H4 (cell line): ENCODE results near the gene HDGFL3. TPM values are rescaled to one million over a fixed set of nuclear protein-coding genes. Genes with fewer than 3 reads are reported as not detected.
"Not testable (repeated sequence)": the region's sequence is repeated elsewhere in the genome, so short reads cannot be mapped to it uniquely, and the experiment has no call there.

Source experiments
- DNase-seq: peaks from one replicate; pipeline ENCODE4 v3.0.0-alpha.2; 2015; ENCODE audit warnings: low spot score
- total RNA-seq: library from RNA; depleted of rRNA; stranded (reverse); fragments of >200 nt; shearing (Covaris generic); gene quantifications from 2 replicates; pipeline ENCODE4 v1.2.3, GENCODE V29; 2014; rRNA removed

The HDGFL3 gene
- total RNA-seq, 1 experiment from 2014 or later: 40.6 TPM

GRCh38 chr15:83102346-83102745, 105.3 kb downstream of the HDGFL3 start:
- no peak for DNase-seq

DNA sequence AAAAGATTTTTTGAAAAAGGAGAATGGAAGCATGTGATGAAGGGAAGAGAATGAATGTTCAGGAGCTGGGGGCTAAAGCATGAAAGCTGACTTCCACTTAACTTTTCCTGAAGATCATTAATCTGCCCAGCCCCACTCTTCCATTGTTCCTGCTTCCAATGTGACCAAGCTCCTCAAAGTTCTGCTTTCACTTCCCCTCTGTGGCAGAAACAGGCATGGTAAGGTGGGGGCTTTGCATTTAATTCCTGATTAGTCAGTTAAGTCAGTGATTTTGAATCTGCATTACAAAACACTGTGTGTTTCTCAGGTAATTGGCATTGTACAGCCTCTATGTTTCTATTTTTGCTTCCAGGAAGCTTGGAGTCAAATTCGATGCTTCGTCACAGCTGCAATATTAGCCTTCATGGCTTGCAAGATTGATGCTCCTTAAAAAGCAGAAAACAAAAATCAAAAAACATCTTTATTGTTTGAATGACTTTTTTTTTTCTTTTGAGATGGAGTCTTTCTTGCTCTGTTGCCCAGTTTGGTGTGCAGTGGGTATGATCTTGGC, 107.5 kb downstream of the HDGFL3 start:
- no peak for DNase-seq

DNA sequence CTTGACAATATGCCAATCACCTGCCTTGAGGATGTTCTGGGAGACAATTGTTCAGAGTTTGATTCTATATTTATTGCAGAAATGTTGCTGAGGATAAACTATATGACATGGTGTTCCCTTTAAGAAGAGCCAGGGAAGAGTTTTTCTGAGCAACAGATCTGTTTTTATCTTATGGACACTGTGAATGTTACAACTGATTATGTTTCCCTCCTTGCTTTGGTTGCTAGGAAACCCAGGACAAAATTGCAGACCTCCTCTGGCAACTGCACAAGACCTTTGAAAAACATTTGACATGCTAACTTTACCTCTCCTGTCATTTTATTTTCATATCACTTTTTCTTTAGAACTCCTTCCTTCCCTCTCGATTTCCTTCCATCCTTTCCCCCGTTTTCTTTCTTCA, 108.3 kb downstream of the HDGFL3 start:
- no peak for DNase-seq

DNA sequence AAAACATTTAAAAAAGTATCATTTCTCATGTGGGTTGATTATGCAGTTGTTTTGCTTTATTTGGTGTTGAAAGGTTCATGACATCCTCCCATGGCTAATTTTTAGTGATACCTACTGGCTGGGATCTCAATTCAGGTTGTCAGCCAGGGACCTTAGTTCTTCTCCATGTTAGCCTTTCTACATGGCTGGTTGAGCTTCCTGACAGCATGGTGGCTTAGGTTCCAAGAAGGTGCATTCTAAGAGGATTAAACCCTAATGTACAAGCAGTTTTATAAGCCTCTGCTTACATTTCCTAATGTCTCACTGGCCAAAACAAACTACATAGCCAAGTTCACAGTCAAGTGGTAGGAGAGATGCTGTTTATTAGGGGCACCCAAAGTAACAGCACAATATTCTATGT, 109.5 kb downstream of the HDGFL3 start:
- DNase-seq: no peak

- DNase-seq: no peak
Measured at GRCh38 chr15:83094583-83094982, 113.0 kb downstream of the HDGFL3 start.

DNA sequence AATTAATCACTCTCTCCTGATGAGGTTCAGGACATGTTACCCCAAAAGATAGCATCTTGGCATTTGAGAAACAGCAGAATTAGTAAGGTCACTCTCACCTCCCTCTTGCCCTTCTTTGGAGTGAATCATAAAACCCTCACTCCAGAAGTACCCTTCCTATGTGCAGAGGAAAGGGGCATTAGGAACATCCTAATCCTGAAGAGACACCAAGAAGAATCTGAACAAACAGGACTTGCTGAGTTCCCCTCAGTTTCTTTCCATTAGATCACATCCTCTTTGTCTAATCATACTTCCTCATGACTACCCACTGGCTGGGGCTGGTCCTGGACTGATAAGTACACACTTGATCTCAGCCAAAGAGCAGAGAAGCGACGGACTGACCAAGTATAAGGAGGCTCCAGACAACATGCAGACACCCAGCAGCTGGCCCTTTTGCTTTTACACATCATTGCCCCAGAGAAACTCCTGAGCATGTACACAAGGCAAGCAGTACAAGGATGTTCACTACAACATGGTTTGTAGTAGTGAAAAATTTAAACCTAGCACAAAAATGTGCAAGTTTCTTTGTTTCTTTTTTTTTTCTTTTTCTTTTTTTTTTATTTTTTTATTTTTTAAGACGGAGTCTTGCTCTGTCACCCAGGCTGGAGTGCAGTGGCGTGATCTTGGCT, 115.2 kb downstream of the HDGFL3 start:
- no peak for DNase-seq

- not testable (repeated sequence) for DNase-seq
Measured at GRCh38 chr15:83091965-83092308, 115.7 kb downstream of the HDGFL3 start.

DNA sequence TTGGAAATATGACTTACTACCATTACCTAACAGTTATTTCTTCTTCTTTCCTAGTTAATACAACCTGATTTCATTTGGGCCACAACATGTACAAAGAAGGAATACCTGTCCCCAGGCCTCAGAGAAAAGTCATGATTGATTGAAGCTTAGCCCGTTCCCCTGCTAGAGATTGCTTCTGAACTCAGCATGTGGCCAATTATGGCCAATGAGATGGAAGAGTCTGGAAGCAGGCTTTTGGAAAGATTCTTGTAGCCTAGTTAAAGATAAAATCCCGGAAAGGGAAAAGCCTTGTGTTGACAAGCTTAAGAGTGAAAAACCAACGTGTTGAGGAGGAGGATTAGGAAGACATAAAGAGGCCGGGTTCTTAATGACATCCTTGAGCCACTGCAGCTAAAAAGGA, 117.2 kb downstream of the HDGFL3 start:
- no peak for DNase-seq

GRCh38 chr15:83088876-83089275, 118.7 kb downstream of the HDGFL3 start:
- DNase-seq: no peak

- DNase-seq: no peak
Measured at GRCh38 chr15:83087576-83087975, 120.0 kb downstream of the HDGFL3 start.

DNA sequence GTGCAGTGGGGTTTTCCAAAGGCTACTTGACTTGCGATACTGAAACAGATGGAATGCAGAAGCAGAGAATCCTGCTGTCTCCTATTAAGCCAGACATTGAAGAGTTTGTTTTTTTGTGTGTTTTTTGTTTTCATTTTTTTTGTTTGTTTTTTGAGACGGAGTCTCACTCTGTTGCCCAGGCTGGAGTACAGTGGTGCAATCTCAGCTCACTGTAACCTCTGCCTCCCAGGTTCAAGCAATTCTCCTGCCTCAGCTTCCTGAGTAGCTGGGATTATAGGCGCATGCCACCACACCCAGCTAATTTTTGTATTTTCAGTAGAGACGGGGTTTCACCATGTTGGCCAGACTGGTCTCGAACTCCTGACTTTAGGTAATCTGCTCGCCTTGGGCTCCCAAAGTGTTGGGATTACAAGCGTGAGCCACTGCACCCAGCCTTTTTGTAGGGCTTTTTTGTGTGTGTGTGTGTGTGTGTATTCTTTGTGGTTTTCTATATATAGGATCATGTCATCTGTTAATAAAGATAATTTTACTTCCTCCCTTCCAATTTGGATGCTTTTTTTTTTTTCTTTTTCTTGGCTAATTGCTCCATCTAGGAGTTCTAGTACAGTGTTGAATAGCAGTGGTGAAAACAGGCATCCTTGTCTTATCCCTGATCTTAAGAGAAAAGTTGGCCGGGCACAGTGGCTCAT, 121.6 kb downstream of the HDGFL3 start:
- DNase-seq: not testable (repeated sequence)

- DNase-seq: not testable (repeated sequence)
Measured at GRCh38 chr15:83085461-83085860, 122.2 kb downstream of the HDGFL3 start.

GRCh38 chr15:83082730-83083386, 124.8 kb downstream of the HDGFL3 start:
- DNase-seq: no peak

DNA sequence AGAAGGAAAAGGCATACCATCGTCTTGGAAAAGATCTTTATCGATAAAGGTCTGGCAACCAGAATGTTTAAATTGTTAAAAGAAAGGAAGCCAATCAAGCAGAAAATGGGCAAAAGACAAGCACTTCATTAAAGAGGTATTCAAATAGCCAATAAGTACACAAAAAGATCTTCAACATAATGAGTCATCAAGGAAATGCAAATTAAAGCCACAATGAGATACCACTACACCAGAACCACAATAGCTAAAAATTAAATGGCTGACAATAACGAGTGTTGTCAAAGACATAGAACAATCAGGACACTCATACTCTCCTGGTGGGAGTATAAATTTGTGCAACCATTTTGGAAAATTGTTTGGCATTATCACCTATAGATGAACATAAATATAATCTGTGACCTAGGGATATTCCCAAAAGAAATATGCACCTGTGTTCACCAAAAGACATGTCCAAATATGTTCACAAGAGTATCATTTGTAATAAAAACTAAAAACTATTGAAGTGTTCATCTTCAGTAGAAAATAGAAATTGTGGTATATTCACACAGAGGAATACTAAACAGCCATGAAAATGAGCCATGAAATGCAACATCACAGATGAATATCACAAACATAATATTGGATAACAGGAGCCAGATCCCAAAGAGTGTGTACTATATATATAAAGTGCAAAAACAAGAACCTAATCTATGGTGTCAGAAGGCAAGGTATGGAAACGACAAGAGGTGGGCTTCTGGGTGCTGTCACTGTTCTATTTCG, 126.2 kb downstream of the HDGFL3 start:
- DNase-seq: no peak

GRCh38 chr15:83078712-83079111, 128.9 kb downstream of the HDGFL3 start:
- no peak for DNase-seq

Other genes starting within 250 kb of the HDGFL3 start
- gene RAMAC, start 221.6 kb downstream of the HDGFL3 start, total RNA-seq: 47.9 and 54.5 TPM in 2 replicates
- gene C15orf40, start 196.2 kb downstream of the HDGFL3 start, total RNA-seq: 27.5 and 39.5 TPM in 2 replicates
- 44.4 and 51.6 TPM in 2 replicates for gene BTBD1, start 140.6 kb downstream of the HDGFL3 start, total RNA-seq
- gene TM6SF1, start 100.2 kb downstream of the HDGFL3 start, total RNA-seq: 0.04 TPM in 1 of 2 replicates, not detected in the other
- not detected in 2 replicates for gene BNC1, start 76.8 kb upstream of the HDGFL3 start, total RNA-seq
- gene SH3GL3, start 239.5 kb upstream of the HDGFL3 start, total RNA-seq: 0.99 and 2.0 TPM in 2 replicates